ENCODE data around the gene BHMT2.

The BHMT2 gene

GRCh38 chr5:79069488-79070349 lies at the start of gene BHMT2, which contains the start of gene DMGDH:
Gene BHMT2 (plus strand): TSS chr5:79069767. CDS start chr5:79069783, 16 bp downstream.
Gene DMGDH (minus strand): TSS chr5:79069674. CDS start chr5:79069620, 54 bp downstream.
- peak within 1 kb of the TSS; percentile 47 for H3K4me3 ChIP-seq (ENCODE audit: low read depth, low read length)
- no peak for TF ChIP-seq CTCF (IDR thresholded peaks at IDR 0.05; ENCODE audit: insufficient read depth, low read length, missing control alignments)
- ChIA-PET CTCF (interaction anchor here (1.1 to 2.4 kb wide), 3 partner anchors 46 to 65 kb away, joined by 3 to 16 read pairs (median 5); no protein-coding TSS in a partner anchor), POLR2A (interaction anchor here (0.6 to 1.2 kb wide), 2 partner anchors 37 to 45 kb away, joined by 3 read pairs; no protein-coding TSS in a partner anchor)
- no peak for DNase-seq (ENCODE audit: low read depth, low spot score)

GRCh38 chr5:79020861-79021561 lies 48.6 kb upstream of the BHMT2 start:
- CTCF ChIA-PET, result interaction anchor here (0.7 to 7.9 kb wide), 44 partner anchors 8 to 1062 kb away, joined by 3 to 648 read pairs (median 4); partner anchors contain the start of gene ARSB
- POLR2A ChIA-PET, result interaction anchor here (0.6 to 1.6 kb wide), 4 partner anchors 10 to 493 kb away, joined by 3 to 16 read pairs (median 6); partner anchors contain the start of gene ARSB
- peak overlapping the region; percentile 21; the same call in 1 of the 2 replicates for H3K4me3 ChIP-seq (ENCODE audit: low read depth, low read length)
- peak; percentile 75 for TF ChIP-seq CTCF (IDR thresholded peaks at IDR 0.05; ENCODE audit: insufficient read depth, low read length, missing control alignments)
- DNase-seq (ENCODE audit: low read depth, low spot score), result peak; percentile 41

GRCh38 chr5:79021753-79022152 lies 47.8 kb upstream of the BHMT2 start:
- no peak for TF ChIP-seq CTCF (IDR thresholded peaks at IDR 0.05; ENCODE audit: insufficient read depth, low read length, missing control alignments)
- no peak for DNase-seq (ENCODE audit: low read depth, low spot score)
- ChIA-PET CTCF (interaction anchor here (0.9 to 7.9 kb wide), 36 partner anchors 8 to 1061 kb away, joined by 3 to 648 read pairs (median 5); partner anchors contain the start of genes ARSB, BHMT2 and DMGDH), POLR2A (interaction anchor here (1.3 to 1.6 kb wide), 2 partner anchors 11 to 37 kb away, joined by 7 to 16 read pairs; partner anchors contain the start of gene ARSB)
- no peak overlapping the region for H3K4me3 ChIP-seq (ENCODE audit: low read depth, low read length)

- ChIA-PET CTCF (interaction anchor here (1.0 to 7.9 kb wide), 23 partner anchors 12 to 1061 kb away, joined by 3 to 648 read pairs (median 16); partner anchors contain the start of genes ARSB, BHMT2, DMGDH and JMY), POLR2A (no interaction called here)
- no peak overlapping the region for H3K4me3 ChIP-seq (ENCODE audit: low read depth, low read length)
- DNase-seq (ENCODE audit: low read depth, low spot score), result no peak
- TF ChIP-seq CTCF (IDR thresholded peaks at IDR 0.05; ENCODE audit: insufficient read depth, low read length, missing control alignments), result no peak
These were observed 46.8 kb upstream of the BHMT2 start for GRCh38 chr5:79022771-79023170.

- H3K4me3 ChIP-seq (ENCODE audit: low read depth, low read length), result no peak overlapping the region
- POLR2A ChIA-PET, result no interaction called here
- CTCF ChIA-PET, result interaction anchor here (0.6 to 7.9 kb wide), 20 partner anchors 11 to 1060 kb away, joined by 3 to 648 read pairs (median 24); partner anchors contain the start of genes ARSB, BHMT2, DMGDH and JMY
- TF ChIP-seq CTCF (IDR thresholded peaks at IDR 0.05; ENCODE audit: insufficient read depth, low read length, missing control alignments), result no peak
- no peak for DNase-seq (ENCODE audit: low read depth, low spot score)
These were observed 46.2 kb upstream of the BHMT2 start for GRCh38 chr5:79023348-79023747.

All from AG04449 (cell line).